Measurements from ENCODE around the gene OLFM3. TPM values are rescaled to one million over a fixed set of nuclear protein-coding genes. Genes with fewer than 3 reads are reported as not detected.

The OLFM3 gene
- total RNA-seq, 1 experiment from 2014 or later, result not detected

DNA sequence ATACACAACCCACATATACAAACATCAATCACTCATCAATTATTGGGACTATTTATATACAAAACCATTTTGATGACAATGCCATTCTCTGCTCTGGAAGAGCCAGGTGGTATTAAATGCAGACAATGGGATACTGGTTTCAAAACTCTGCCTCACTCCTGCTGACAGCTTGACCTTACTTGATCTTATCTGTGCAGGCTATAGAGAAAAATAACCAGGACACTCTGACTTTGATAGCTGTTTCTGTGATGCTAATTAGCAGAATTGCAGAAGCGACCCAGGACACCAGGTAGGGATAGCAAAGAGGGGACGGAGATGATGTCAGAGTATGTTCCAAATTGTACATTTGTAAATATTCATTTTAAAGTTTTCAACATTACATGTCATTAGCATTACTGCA, 89.5 kb downstream of the OLFM3 start:
- Histone ChIP-seq H3K4me1 (no peaks in the 10 kb centered on the region), H3K9me3 (no peaks in the 10 kb centered on the region), H3K27me3 (replicated peaks; ENCODE audit: control insufficient read depth, insufficient read depth, low read length) (no peaks in the 10 kb centered on the region), H3K36me3 (ENCODE audit: control insufficient read depth, insufficient read depth, low read length) (no peaks in the 10 kb centered on the region), H3K4me3 (ENCODE audit: low read depth, low read length) (no peak overlapping the region)
- no peak overlapping the region for H3K4me3 Mint-ChIP-seq (ENCODE audit: unreplicated experiment)
- DNase-seq, result no peak
- H3K4me1 Mint-ChIP-seq (ENCODE audit: low read depth, unreplicated experiment), result no peaks in the 10 kb centered on the region
- ChIA-PET CTCF (no interaction called here), POLR2A (no interaction called here)
- H3K9me3 Mint-ChIP-seq (ENCODE audit: unreplicated experiment), result no peaks in the 10 kb centered on the region
- H3K27ac Mint-ChIP-seq (ENCODE audit: unreplicated experiment), result no peak overlapping the region
- no TSS peak for BruUV-seq (replicated peaks)
- no peaks in the 10 kb centered on the region for H3K27me3 Mint-ChIP-seq (ENCODE audit: insufficient read depth, unreplicated experiment)
- intact Hi-C loops (cut with micrococcal nuclease; ENCODE audit: unreplicated experiment), result no loop called here
- H3K36me3 Mint-ChIP-seq (ENCODE audit: insufficient read depth, unreplicated experiment), result no peaks in the 10 kb centered on the region
- TF ChIP-seq, protein P1, sequence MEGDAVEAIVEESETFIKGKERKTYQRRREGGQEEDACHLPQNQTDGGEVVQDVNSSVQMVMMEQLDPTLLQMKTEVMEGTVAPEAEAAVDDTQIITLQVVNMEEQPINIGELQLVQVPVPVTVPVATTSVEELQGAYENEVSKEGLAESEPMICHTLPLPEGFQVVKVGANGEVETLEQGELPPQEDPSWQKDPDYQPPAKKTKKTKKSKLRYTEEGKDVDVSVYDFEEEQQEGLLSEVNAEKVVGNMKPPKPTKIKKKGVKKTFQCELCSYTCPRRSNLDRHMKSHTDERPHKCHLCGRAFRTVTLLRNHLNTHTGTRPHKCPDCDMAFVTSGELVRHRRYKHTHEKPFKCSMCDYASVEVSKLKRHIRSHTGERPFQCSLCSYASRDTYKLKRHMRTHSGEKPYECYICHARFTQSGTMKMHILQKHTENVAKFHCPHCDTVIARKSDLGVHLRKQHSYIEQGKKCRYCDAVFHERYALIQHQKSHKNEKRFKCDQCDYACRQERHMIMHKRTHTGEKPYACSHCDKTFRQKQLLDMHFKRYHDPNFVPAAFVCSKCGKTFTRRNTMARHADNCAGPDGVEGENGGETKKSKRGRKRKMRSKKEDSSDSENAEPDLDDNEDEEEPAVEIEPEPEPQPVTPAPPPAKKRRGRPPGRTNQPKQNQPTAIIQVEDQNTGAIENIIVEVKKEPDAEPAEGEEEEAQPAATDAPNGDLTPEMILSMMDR (IDR thresholded peaks at IDR 0.05; ENCODE audit: insufficient read depth in 1 of 2, low read depth in 1 of 2, low read length in 1 of 2, severe bottlenecking in 1 of 2, unreplicated experiment in 1 of 2), result no peak

- H3K36me3 ChIP-seq (ENCODE audit: control insufficient read depth, insufficient read depth, low read length), result no peaks in the 10 kb centered on the region
- BruUV-seq (replicated peaks), result no TSS peak
- POLR2A ChIA-PET, result no interaction called here
- DNase-seq, result no peak
- H3K36me3 Mint-ChIP-seq (ENCODE audit: insufficient read depth, unreplicated experiment), result no peaks in the 10 kb centered on the region
- H3K27ac Mint-ChIP-seq (ENCODE audit: unreplicated experiment), result no peak overlapping the region
- no peaks in the 10 kb centered on the region for H3K27me3 Mint-ChIP-seq (ENCODE audit: insufficient read depth, unreplicated experiment)
- no peaks in the 10 kb centered on the region for H3K4me1 Mint-ChIP-seq (ENCODE audit: low read depth, unreplicated experiment)
- H3K9me3 ChIP-seq, result no peaks in the 10 kb centered on the region
- CTCF ChIA-PET, result no interaction called here
- no peaks in the 10 kb centered on the region for H3K9me3 Mint-ChIP-seq (ENCODE audit: unreplicated experiment)
- H3K27me3 ChIP-seq (replicated peaks; ENCODE audit: control insufficient read depth, insufficient read depth, low read length), result no peaks in the 10 kb centered on the region
- no peak overlapping the region for H3K4me3 ChIP-seq (ENCODE audit: low read depth, low read length)
- TF ChIP-seq, protein P1 (IDR thresholded peaks at IDR 0.05; ENCODE audit: insufficient read depth in 1 of 2, low read depth in 1 of 2, low read length in 1 of 2, severe bottlenecking in 1 of 2, unreplicated experiment in 1 of 2), result no peak
- H3K4me3 Mint-ChIP-seq (ENCODE audit: unreplicated experiment), result no peak overlapping the region
- H3K4me1 ChIP-seq, result no peaks in the 10 kb centered on the region
- intact Hi-C loops (cut with micrococcal nuclease; ENCODE audit: unreplicated experiment), result no loop called here
Measured at GRCh38 chr1:101905283-101905835, 91.4 kb downstream of the OLFM3 start.

- Mint-ChIP-seq H3K4me1 (ENCODE audit: low read depth, unreplicated experiment) (no peaks in the 10 kb centered on the region), H3K27me3 (ENCODE audit: insufficient read depth, unreplicated experiment) (no peaks in the 10 kb centered on the region), H3K27ac (ENCODE audit: unreplicated experiment) (no peak overlapping the region), H3K4me3 (ENCODE audit: unreplicated experiment) (no peak overlapping the region), H3K9me3 (ENCODE audit: unreplicated experiment) (no peaks in the 10 kb centered on the region), H3K36me3 (ENCODE audit: insufficient read depth, unreplicated experiment) (no peaks in the 10 kb centered on the region)
- no peak for DNase-seq
- ChIA-PET POLR2A (no interaction called here), CTCF (no interaction called here)
- BruUV-seq (replicated peaks), result no TSS peak
- Histone ChIP-seq H3K9me3 (no peaks in the 10 kb centered on the region), H3K36me3 (ENCODE audit: control insufficient read depth, insufficient read depth, low read length) (no peaks in the 10 kb centered on the region), H3K4me1 (no peaks in the 10 kb centered on the region), H3K27me3 (replicated peaks; ENCODE audit: control insufficient read depth, insufficient read depth, low read length) (no peaks in the 10 kb centered on the region), H3K4me3 (ENCODE audit: low read depth, low read length) (no peak overlapping the region)
- TF ChIP-seq, protein P1 (IDR thresholded peaks at IDR 0.05; ENCODE audit: insufficient read depth in 1 of 2, low read depth in 1 of 2, low read length in 1 of 2, severe bottlenecking in 1 of 2, unreplicated experiment in 1 of 2), result no peak
- intact Hi-C loops (cut with micrococcal nuclease; ENCODE audit: unreplicated experiment), result no loop called here
Measured at GRCh38 chr1:101902199-101902598, 94.5 kb downstream of the OLFM3 start.
